ENCODE measurements around the gene EEPD1. TPM values are rescaled to one million over a fixed set of nuclear protein-coding genes. Genes with fewer than 3 reads are reported as not detected.

EEPD1 gene
- total and polyA plus RNA-seq, 4 donors: 2.3 to 12.3 (median 7.1) TPM

DNA sequence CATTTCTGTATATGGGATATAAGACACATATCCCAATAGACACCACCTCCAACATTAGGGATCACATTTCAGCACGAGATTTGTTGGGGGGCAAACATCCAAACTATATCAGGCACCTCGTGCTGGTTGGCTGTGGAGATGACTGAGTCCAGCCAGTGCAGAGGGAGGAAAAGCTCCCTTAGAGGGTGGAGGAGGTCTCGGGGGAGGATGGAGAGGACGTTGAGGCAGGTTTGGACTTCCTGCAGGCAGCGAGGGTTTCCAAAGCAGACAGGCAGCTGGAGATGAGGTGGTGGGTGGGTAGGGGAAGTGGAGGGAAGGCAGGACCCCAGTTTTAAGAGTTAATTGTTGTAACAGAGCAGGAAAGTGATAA, 56.7 kb downstream of the EEPD1 start (continued):
- TF ChIP-seq ATF3 (IDR thresholded peaks at IDR 0.05) (no peak), REST (IDR thresholded peaks at IDR 0.05) (no peak), SP1 (IDR thresholded peaks at IDR 0.05) (no peak)

DNA sequence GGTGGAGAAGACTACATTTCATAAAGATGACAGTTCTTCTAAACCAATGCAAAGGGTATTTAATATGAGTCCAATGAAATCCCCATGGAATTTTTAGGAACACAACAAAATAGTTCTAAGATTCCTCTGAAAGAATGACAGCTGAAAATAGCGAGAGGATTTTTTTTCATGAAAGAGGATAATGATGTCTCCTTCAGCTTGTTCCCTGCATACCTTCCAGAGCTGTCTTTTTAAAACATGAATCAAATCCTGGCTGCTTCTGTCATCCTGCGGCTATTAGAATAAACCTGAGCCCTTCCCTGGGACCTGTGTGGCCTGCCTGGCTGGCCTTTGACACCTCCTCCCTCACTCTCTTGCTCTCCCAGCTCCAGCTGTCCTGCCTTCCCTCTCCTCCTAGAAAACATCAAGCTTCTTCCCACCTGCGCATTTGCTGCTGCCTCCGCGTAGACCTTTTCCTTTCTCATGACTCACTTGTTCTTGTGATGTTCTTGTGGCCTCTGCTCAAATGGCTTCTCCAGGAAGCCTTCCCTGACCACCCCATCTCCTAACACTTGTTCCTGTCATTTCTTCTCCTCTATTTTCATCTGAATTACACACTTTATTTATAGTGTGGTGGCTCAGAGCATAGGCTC, 57.4 kb downstream of the EEPD1 start:
- 85% methylated on average over 5 of the region's 5 CpGs for WGBS
- H3K9me3 ChIP-seq (ENCODE audit: control insufficient read depth in 4 of 4, low read length in 3 of 4): no peaks in the 10 kb centered on the region
- no peaks in the 10 kb centered on the region for H3K36me3 ChIP-seq (ENCODE audit: control insufficient read depth in 4 of 4, insufficient read depth in 3 of 4, low read depth in 1 of 4, low read length in 3 of 4)
- no peak overlapping the region for H3K4me3 ChIP-seq (ENCODE audit: low read depth in 1 of 3, low read length in 3 of 3)
- no peaks in the 10 kb centered on the region for H3K27me3 ChIP-seq (ENCODE audit: control insufficient read depth in 4 of 4, insufficient read depth in 4 of 4, low read length in 3 of 4)
- no peak overlapping the region for H3K9ac ChIP-seq (ENCODE audit: low read depth in 1 of 2, low read length in 2 of 2)
- TF ChIP-seq, protein P1, sequence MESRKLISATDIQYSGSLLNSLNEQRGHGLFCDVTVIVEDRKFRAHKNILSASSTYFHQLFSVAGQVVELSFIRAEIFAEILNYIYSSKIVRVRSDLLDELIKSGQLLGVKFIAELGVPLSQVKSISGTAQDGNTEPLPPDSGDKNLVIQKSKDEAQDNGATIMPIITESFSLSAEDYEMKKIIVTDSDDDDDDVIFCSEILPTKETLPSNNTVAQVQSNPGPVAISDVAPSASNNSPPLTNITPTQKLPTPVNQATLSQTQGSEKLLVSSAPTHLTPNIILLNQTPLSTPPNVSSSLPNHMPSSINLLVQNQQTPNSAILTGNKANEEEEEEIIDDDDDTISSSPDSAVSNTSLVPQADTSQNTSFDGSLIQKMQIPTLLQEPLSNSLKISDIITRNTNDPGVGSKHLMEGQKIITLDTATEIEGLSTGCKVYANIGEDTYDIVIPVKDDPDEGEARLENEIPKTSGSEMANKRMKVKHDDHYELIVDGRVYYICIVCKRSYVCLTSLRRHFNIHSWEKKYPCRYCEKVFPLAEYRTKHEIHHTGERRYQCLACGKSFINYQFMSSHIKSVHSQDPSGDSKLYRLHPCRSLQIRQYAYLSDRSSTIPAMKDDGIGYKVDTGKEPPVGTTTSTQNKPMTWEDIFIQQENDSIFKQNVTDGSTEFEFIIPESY (IDR thresholded peaks at IDR 0.05): no peak
- no peak for TF ChIP-seq SP1 (IDR thresholded peaks at IDR 0.05)
- no peak for TF ChIP-seq HNF4G (IDR thresholded peaks at IDR 0.05)
- no peak for TF ChIP-seq JUND (IDR thresholded peaks at IDR 0.05)
- TF ChIP-seq NR2F2 (IDR thresholded peaks at IDR 0.05): no peak
- no peak for TF ChIP-seq EGR1 (IDR thresholded peaks at IDR 0.05; ENCODE audit: low read depth in 2 of 2)
- no peak for TF ChIP-seq GABPA (IDR thresholded peaks at IDR 0.05 in 1 of 2, conservative IDR thresholded peaks at IDR 0.05 in 1 of 2)
- no peak overlapping the region for H3K27ac ChIP-seq (ENCODE audit: low read depth in 1 of 2, low read length in 2 of 2)
- DNase-seq (ENCODE audit: low spot score): no peak
- H3K4me1 ChIP-seq (ENCODE audit: control insufficient read depth in 4 of 4, insufficient read depth in 4 of 4, low read length in 3 of 4): peaks cover 12 to 33% (median 23%) of the 10 kb centered on the region in 4 donors

GRCh38 chr7:36214608-36215456, 61.8 kb downstream of the EEPD1 start:
- H3K4me3 ChIP-seq (ENCODE audit: low read depth in 1 of 3, low read length in 3 of 3): no peak overlapping the region
- no peak overlapping the region for H3K9ac ChIP-seq (ENCODE audit: low read depth in 1 of 2, low read length in 2 of 2)
- H3K9me3 ChIP-seq (ENCODE audit: control insufficient read depth in 4 of 4, low read length in 3 of 4): no peaks in the 10 kb centered on the region
- H3K27me3 ChIP-seq (ENCODE audit: control insufficient read depth in 4 of 4, insufficient read depth in 4 of 4, low read length in 3 of 4): no peaks in the 10 kb centered on the region
- DNase-seq (ENCODE audit: low spot score): no peak
- H3K27ac ChIP-seq (ENCODE audit: low read depth in 1 of 2, low read length in 2 of 2): no peak overlapping the region
- H3K36me3 ChIP-seq (ENCODE audit: control insufficient read depth in 4 of 4, insufficient read depth in 3 of 4, low read depth in 1 of 4, low read length in 3 of 4): no peaks in the 10 kb centered on the region
- 90% methylated on average over 23 of the region's 23 CpGs for WGBS
- peaks cover 0 to 17% (median 8%) of the 10 kb centered on the region in 4 donors for H3K4me1 ChIP-seq (ENCODE audit: control insufficient read depth in 4 of 4, insufficient read depth in 4 of 4, low read length in 3 of 4)
- TF ChIP-seq YY1 (IDR thresholded peaks at IDR 0.05) (no peak), ATF3 (IDR thresholded peaks at IDR 0.05) (no peak), HNF4G (IDR thresholded peaks at IDR 0.05) (no peak), NR2F2 (IDR thresholded peaks at IDR 0.05) (no peak), FOXA1 (IDR thresholded peaks at IDR 0.05) (no peak), TAF1 (conservative IDR thresholded peaks at IDR 0.05) (no peak), GABPA (IDR thresholded peaks at IDR 0.05 in 1 of 2, conservative IDR thresholded peaks at IDR 0.05 in 1 of 2) (no peak), REST (IDR thresholded peaks at IDR 0.05) (no peak), SP1 (IDR thresholded peaks at IDR 0.05) (no peak), EGR1 (IDR thresholded peaks at IDR 0.05; ENCODE audit: low read depth in 2 of 2) (no peak), FOXA2 (IDR thresholded peaks at IDR 0.05) (no peak), RXRA (IDR thresholded peaks at IDR 0.05) (no peak), JUND (IDR thresholded peaks at IDR 0.05) (no peak)
- TF ChIP-seq, protein P1 (IDR thresholded peaks at IDR 0.05): no peak
- TF ChIP-seq, protein P2, sequence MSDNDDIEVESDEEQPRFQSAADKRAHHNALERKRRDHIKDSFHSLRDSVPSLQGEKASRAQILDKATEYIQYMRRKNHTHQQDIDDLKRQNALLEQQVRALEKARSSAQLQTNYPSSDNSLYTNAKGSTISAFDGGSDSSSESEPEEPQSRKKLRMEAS (IDR thresholded peaks at IDR 0.05): no peak

Data from liver (tissue), 9 donors.